ENCODE measurements around the gene TMEM109.
A peak's percentile ranks its signal among the peaks of the same experiment; 100 is the strongest.

TMEM109 gene

GRCh38 chr11:60913793-60914632 is at the start of gene TMEM109:
Gene TMEM109 (plus strand): TSS chr11:60914158. CDS start chr11:60919694, 5,536 bp downstream.
- DNase-seq (ENCODE audit: low read depth) = peak; percentile 88
- peak within 1 kb of the TSS; percentile 62 for H3K4me3 ChIP-seq (ENCODE audit: low read length)
- TF ChIP-seq CTCF (IDR thresholded peaks at IDR 0.05; ENCODE audit: insufficient read depth, low read depth, low read length, missing control alignments) = peak; percentile 9

GRCh38 chr11:60864856-60865513 is 49.0 kb upstream of the TMEM109 start:
- no peak overlapping the region for H3K4me3 ChIP-seq (ENCODE audit: low read length)
- TF ChIP-seq CTCF (IDR thresholded peaks at IDR 0.05; ENCODE audit: insufficient read depth, low read depth, low read length, missing control alignments) = no peak
- DNase-seq (ENCODE audit: low read depth) = no peak

- DNase-seq (ENCODE audit: low read depth) = peak; percentile 29
- no peak for TF ChIP-seq CTCF (IDR thresholded peaks at IDR 0.05; ENCODE audit: insufficient read depth, low read depth, low read length, missing control alignments)
These were observed 46.8 kb upstream of the TMEM109 start, which contains the start of gene ZP1 for GRCh38 chr11:60866911-60867870. Gene ZP1 (plus strand): TSS chr11:60867542. CDS start chr11:60867562, 20 bp downstream.

GRCh38 chr11:60867871-60868681 is 45.9 kb upstream of the TMEM109 start:
- TF ChIP-seq CTCF (IDR thresholded peaks at IDR 0.05; ENCODE audit: insufficient read depth, low read depth, low read length, missing control alignments) = no peak
- no peak overlapping the region for H3K4me3 ChIP-seq (ENCODE audit: low read length)
- no peak for DNase-seq (ENCODE audit: low read depth)

More at GRCh38 chr11:60866911-60867870, 46.8 kb upstream of the TMEM109 start, which contains the start of gene ZP1:
- H3K4me3 ChIP-seq (ENCODE audit: low read length) = no peak within 1 kb of the TSS

- TF ChIP-seq CTCF (IDR thresholded peaks at IDR 0.05; ENCODE audit: insufficient read depth, low read depth, low read length, missing control alignments) = no peak
- no peak for DNase-seq (ENCODE audit: low read depth)
- no peak overlapping the region for H3K4me3 ChIP-seq (ENCODE audit: low read length)
These were observed 45.1 kb upstream of the TMEM109 start for GRCh38 chr11:60868682-60869450.
